Stimulated activated naive CD8-positive, alpha-beta T cell treated with anti-CD3 and anti-CD28 coated beads, Interleukin-15, amount 100 ng/mL, for 72 hours (primary cell): ENCODE results near the gene CDH4.
A peak's percentile ranks its signal among the peaks of the same experiment; 100 is the strongest.
"Not testable (repeated sequence)": the region's sequence is repeated elsewhere in the genome, so short reads cannot be mapped to it uniquely, and the experiment has no call there.

Source experiments
- ATAC-seq: fragments of 150-1000 bp; cut with Tn5 transposase; 2 replicates; pipeline ENCODE4 v1.10.0; 2021; ENCODE audit warnings: mild to moderate bottlenecking, moderate library complexity
- DNase-seq, 2 donors: peaks; one replicate each; pipeline ENCODE4 v3.0.0; 2021 to 2022
- H3K27ac Mint-ChIP-seq, 2 donors: one replicate each; pipeline ENCODE4 v1.8.0; 2022; ENCODE audit warnings: mild to moderate bottlenecking in 2 of 2, mixed read lengths in 2 of 2, moderate library complexity in 2 of 2
- H3K27me3 Mint-ChIP-seq: one replicate; pipeline ENCODE4 v1.8.0; 2022; ENCODE audit warnings: mixed read lengths
- H3K4me1 Mint-ChIP-seq: one replicate; pipeline ENCODE4 v1.8.0; 2022; ENCODE audit warnings: mild to moderate bottlenecking, mixed read lengths
- H3K4me3 Mint-ChIP-seq, 2 donors: one replicate each; pipeline ENCODE4 v1.8.0; 2022; ENCODE audit warnings: mild to moderate bottlenecking in 2 of 2, mixed read lengths in 2 of 2, moderate library complexity in 1 of 2
- H3K9me3 Mint-ChIP-seq, 2 donors: one replicate each; pipeline ENCODE4 v1.8.0; 2022; ENCODE audit warnings: mixed read lengths in 2 of 2

CDH4 gene

GRCh38 chr20:61400499-61400898 is 148.4 kb downstream of the CDH4 start:
- Mint-ChIP-seq H3K4me3 (no peak overlapping the region), H3K9me3 (no peaks in the 10 kb centered on the region), H3K27me3 (no peaks in the 10 kb centered on the region), H3K4me1 (no peaks in the 10 kb centered on the region), H3K27ac (no peak overlapping the region)
- ATAC-seq (no peak), DNase-seq (no peak)

- no peak for DNase-seq
- no peaks in the 10 kb centered on the region for H3K4me1 Mint-ChIP-seq
These were observed 152.2 kb downstream of the CDH4 start for GRCh38 chr20:61404303-61404702.

GRCh38 chr20:61405007-61405406 is 152.9 kb downstream of the CDH4 start:
- Mint-ChIP-seq H3K27me3 (no peaks in the 10 kb centered on the region), H3K4me1 (no peaks in the 10 kb centered on the region), H3K4me3 (no peak overlapping the region), H3K27ac (no peak overlapping the region), H3K9me3 (peaks cover 3 to 12% of the 10 kb centered on the region in 2 donors)
- no peak for ATAC-seq
- no peak for DNase-seq

More at GRCh38 chr20:61404303-61404702, 152.2 kb downstream of the CDH4 start:
- Mint-ChIP-seq H3K4me3 (no peak overlapping the region), H3K27me3 (no peaks in the 10 kb centered on the region), H3K27ac (no peak overlapping the region), H3K9me3 (peaks cover 3 to 12% of the 10 kb centered on the region in 2 donors)
- ATAC-seq: no peak

- not testable (repeated sequence) for H3K4me3 Mint-ChIP-seq, ATAC-seq, H3K27me3 Mint-ChIP-seq, H3K27ac Mint-ChIP-seq, DNase-seq, H3K4me1 Mint-ChIP-seq
- H3K9me3 Mint-ChIP-seq: peaks cover 3 to 12% of the 10 kb centered on the region in 2 donors
These were observed 154.7 kb downstream of the CDH4 start for GRCh38 chr20:61406773-61407172.

GRCh38 chr20:61407561-61407960 is 155.5 kb downstream of the CDH4 start:
- Mint-ChIP-seq H3K9me3 (peaks cover 3 to 12% of the 10 kb centered on the region in 2 donors), H3K4me3 (no peak overlapping the region), H3K27me3 (no peaks in the 10 kb centered on the region), H3K4me1 (no peaks in the 10 kb centered on the region), H3K27ac (peak overlapping the region in 1 of 2 donors; percentile 29)
- ATAC-seq: no peak
- no peak for DNase-seq

- H3K27me3 Mint-ChIP-seq: no peaks in the 10 kb centered on the region
- H3K4me1 Mint-ChIP-seq: no peaks in the 10 kb centered on the region
- peaks cover 3 to 12% of the 10 kb centered on the region in 2 donors for H3K9me3 Mint-ChIP-seq
- no peak for DNase-seq
- no peak for ATAC-seq
- H3K4me3 Mint-ChIP-seq: no peak overlapping the region
- H3K27ac Mint-ChIP-seq: no peak overlapping the region
These were observed 157.1 kb downstream of the CDH4 start for GRCh38 chr20:61408951-61409740.

GRCh38 chr20:61411743-61412142 is 159.7 kb downstream of the CDH4 start:
- ATAC-seq: no peak
- Mint-ChIP-seq H3K27ac (no peak overlapping the region), H3K27me3 (no peaks in the 10 kb centered on the region), H3K4me1 (no peaks in the 10 kb centered on the region), H3K4me3 (no peak overlapping the region), H3K9me3 (peaks cover 3 to 9% of the 10 kb centered on the region in 2 donors)
- DNase-seq: no peak

- Mint-ChIP-seq H3K9me3 (no peaks in the 10 kb centered on the region), H3K4me3 (no peak overlapping the region), H3K27ac (no peak overlapping the region), H3K27me3 (no peaks in the 10 kb centered on the region), H3K4me1 (no peaks in the 10 kb centered on the region)
- DNase-seq (no peak), ATAC-seq (no peak)
These were observed 161.7 kb downstream of the CDH4 start for GRCh38 chr20:61413752-61414151.

- no peak overlapping the region for H3K4me3 Mint-ChIP-seq
- no peaks in the 10 kb centered on the region for H3K4me1 Mint-ChIP-seq
- H3K27ac Mint-ChIP-seq: no peak overlapping the region
- ATAC-seq: no peak
- DNase-seq: no peak
- no peaks in the 10 kb centered on the region for H3K27me3 Mint-ChIP-seq
- H3K9me3 Mint-ChIP-seq: no peaks in the 10 kb centered on the region
These were observed 162.5 kb downstream of the CDH4 start for GRCh38 chr20:61414455-61414991.

- Mint-ChIP-seq H3K27ac (no peak overlapping the region), H3K4me3 (no peak overlapping the region), H3K9me3 (no peaks in the 10 kb centered on the region), H3K27me3 (no peaks in the 10 kb centered on the region), H3K4me1 (no peaks in the 10 kb centered on the region)
- ATAC-seq: no peak
- DNase-seq: no peak
These were observed 164.5 kb downstream of the CDH4 start for GRCh38 chr20:61416546-61416945.

- Mint-ChIP-seq H3K27me3 (no peaks in the 10 kb centered on the region), H3K4me1 (no peaks in the 10 kb centered on the region), H3K27ac (no peak overlapping the region), H3K4me3 (no peak overlapping the region), H3K9me3 (no peaks in the 10 kb centered on the region)
- no peak for ATAC-seq
- DNase-seq: no peak
These were observed 165.3 kb downstream of the CDH4 start for GRCh38 chr20:61417221-61417941.

- H3K27ac Mint-ChIP-seq: no peak overlapping the region
- H3K4me3 Mint-ChIP-seq: no peak overlapping the region
- DNase-seq (no peak), ATAC-seq (no peak)
- no peaks in the 10 kb centered on the region for H3K4me1 Mint-ChIP-seq
- no peaks in the 10 kb centered on the region for H3K9me3 Mint-ChIP-seq
- H3K27me3 Mint-ChIP-seq: no peaks in the 10 kb centered on the region
These were observed 166.9 kb downstream of the CDH4 start for GRCh38 chr20:61419010-61419409.

- H3K9me3 Mint-ChIP-seq: no peaks in the 10 kb centered on the region
- DNase-seq: no peak
- H3K4me3 Mint-ChIP-seq: no peak overlapping the region
- H3K27ac Mint-ChIP-seq: no peak overlapping the region
- no peaks in the 10 kb centered on the region for H3K4me1 Mint-ChIP-seq
- no peaks in the 10 kb centered on the region for H3K27me3 Mint-ChIP-seq
- no peak for ATAC-seq
These were observed 167.4 kb downstream of the CDH4 start for GRCh38 chr20:61419501-61419900.

- H3K4me1 Mint-ChIP-seq: no peaks in the 10 kb centered on the region
- no peaks in the 10 kb centered on the region for H3K27me3 Mint-ChIP-seq
- DNase-seq (no peak), ATAC-seq (no peak)
- no peaks in the 10 kb centered on the region for H3K9me3 Mint-ChIP-seq
- H3K27ac Mint-ChIP-seq: no peak overlapping the region
- H3K4me3 Mint-ChIP-seq: no peak overlapping the region
These were observed 168.0 kb downstream of the CDH4 start for GRCh38 chr20:61420056-61420455.

GRCh38 chr20:61420781-61421180 is 168.7 kb downstream of the CDH4 start:
- Mint-ChIP-seq H3K4me3 (no peak overlapping the region), H3K27me3 (no peaks in the 10 kb centered on the region), H3K27ac (no peak overlapping the region), H3K9me3 (no peaks in the 10 kb centered on the region), H3K4me1 (no peaks in the 10 kb centered on the region)
- DNase-seq (no peak), ATAC-seq (no peak)
